ENCODE results near the gene RBMS3. TPM values are rescaled to one million over a fixed set of nuclear protein-coding genes. Genes with fewer than 3 reads are reported as not detected.

Gene RBMS3
- total RNA-seq, 3 donors from 2014 or later, result 4.6 to 53.6 (median 11.7) TPM

DNA sequence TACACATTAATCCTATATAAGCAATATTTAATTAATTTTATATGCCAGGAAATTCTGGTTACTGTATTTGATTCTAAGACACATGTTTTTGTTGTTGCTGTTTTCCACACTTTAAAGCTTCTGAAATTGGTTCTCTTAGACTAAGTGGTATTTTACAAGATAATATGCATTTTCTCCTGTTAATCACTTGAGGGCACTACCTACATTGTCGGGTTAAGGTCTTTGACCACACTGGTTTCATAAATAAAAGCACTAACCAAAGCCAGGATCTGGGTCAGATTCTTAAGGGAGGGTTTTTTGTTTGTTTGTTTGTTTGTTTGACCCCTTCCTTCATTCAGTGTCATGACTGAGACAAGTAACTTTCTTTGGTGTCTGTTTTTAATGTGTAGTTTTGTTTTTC, 590.2 kb downstream of the RBMS3 start:
- ATAC-seq (no peak), DNase-seq (no peak)
- TF ChIP-seq, protein P1, sequence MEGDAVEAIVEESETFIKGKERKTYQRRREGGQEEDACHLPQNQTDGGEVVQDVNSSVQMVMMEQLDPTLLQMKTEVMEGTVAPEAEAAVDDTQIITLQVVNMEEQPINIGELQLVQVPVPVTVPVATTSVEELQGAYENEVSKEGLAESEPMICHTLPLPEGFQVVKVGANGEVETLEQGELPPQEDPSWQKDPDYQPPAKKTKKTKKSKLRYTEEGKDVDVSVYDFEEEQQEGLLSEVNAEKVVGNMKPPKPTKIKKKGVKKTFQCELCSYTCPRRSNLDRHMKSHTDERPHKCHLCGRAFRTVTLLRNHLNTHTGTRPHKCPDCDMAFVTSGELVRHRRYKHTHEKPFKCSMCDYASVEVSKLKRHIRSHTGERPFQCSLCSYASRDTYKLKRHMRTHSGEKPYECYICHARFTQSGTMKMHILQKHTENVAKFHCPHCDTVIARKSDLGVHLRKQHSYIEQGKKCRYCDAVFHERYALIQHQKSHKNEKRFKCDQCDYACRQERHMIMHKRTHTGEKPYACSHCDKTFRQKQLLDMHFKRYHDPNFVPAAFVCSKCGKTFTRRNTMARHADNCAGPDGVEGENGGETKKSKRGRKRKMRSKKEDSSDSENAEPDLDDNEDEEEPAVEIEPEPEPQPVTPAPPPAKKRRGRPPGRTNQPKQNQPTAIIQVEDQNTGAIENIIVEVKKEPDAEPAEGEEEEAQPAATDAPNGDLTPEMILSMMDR (IDR thresholded peaks at IDR 0.05), result no peak

DNA sequence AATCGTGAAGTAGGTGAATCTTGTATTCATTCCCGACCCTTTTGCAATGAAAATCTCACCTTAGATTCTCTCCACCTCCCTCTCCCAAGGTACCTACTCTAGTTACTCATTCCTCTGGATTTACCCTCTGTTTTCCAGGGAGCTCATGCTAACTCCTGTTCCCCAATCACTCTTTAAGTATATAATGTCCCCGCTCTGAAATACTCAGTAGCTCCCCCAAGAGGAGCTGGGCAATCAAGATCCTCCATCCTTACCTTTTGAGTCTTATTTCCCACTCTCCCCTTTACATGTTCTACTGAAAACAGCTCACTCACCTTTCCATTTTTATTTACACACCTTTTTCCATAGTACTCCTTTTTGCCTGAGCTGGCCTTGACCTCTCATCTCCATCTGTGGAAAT, 599.9 kb downstream of the RBMS3 start:
- H3K4me1 ChIP-seq (ENCODE audit: low read depth), result no peaks in the 10 kb centered on the region
- intact Hi-C loops (cut with DNase I, micrococcal nuclease), result no loop called here

More for the DNA sequence above, 590.2 kb downstream of the RBMS3 start:
- H3K36me3 ChIP-seq (ENCODE audit: low read depth), result no peaks in the 10 kb centered on the region
- H3K9me3 ChIP-seq, result no peaks in the 10 kb centered on the region
- no peaks in the 10 kb centered on the region for H3K4me1 ChIP-seq (ENCODE audit: low read depth)
- intact Hi-C loops (cut with DNase I, micrococcal nuclease), result no loop called here
- no peak overlapping the region for H3K4me3 ChIP-seq

GRCh38 chr3:29887451-29887850, 606.6 kb downstream of the RBMS3 start:
- TF ChIP-seq, protein P1 (IDR thresholded peaks at IDR 0.05), result no peak
- ATAC-seq, result no peak
- H3K4me1 ChIP-seq (ENCODE audit: low read depth), result no peaks in the 10 kb centered on the region
- DNase-seq, result no peak
- intact Hi-C loops (cut with DNase I, micrococcal nuclease), result no loop called here
- H3K9me3 ChIP-seq, result no peaks in the 10 kb centered on the region
- H3K4me3 ChIP-seq, result no peak overlapping the region
- no peaks in the 10 kb centered on the region for H3K36me3 ChIP-seq (ENCODE audit: low read depth)

More for the DNA sequence above, 599.9 kb downstream of the RBMS3 start:
- ATAC-seq, result no peak
- DNase-seq, result no peak
- TF ChIP-seq, protein P1 (IDR thresholded peaks at IDR 0.05), result no peak
- H3K4me3 ChIP-seq, result no peak overlapping the region
- H3K9me3 ChIP-seq, result no peaks in the 10 kb centered on the region
- H3K36me3 ChIP-seq (ENCODE audit: low read depth), result no peaks in the 10 kb centered on the region

- intact Hi-C loops (cut with DNase I, micrococcal nuclease), result no loop called here
- Histone ChIP-seq H3K9me3 (no peaks in the 10 kb centered on the region), H3K4me3 (no peak overlapping the region), H3K36me3 (ENCODE audit: low read depth) (no peaks in the 10 kb centered on the region), H3K4me1 (ENCODE audit: low read depth) (no peaks in the 10 kb centered on the region)
- no peak for DNase-seq
- no peak for ATAC-seq
- TF ChIP-seq, protein P1 (IDR thresholded peaks at IDR 0.05), result no peak
Measured at GRCh38 chr3:29889215-29889614, 608.3 kb downstream of the RBMS3 start.

GRCh38 chr3:29890801-29891200, 609.9 kb downstream of the RBMS3 start:
- ATAC-seq, result no peak
- Histone ChIP-seq H3K9me3 (no peaks in the 10 kb centered on the region), H3K4me3 (no peak overlapping the region), H3K36me3 (ENCODE audit: low read depth) (no peaks in the 10 kb centered on the region), H3K4me1 (ENCODE audit: low read depth) (no peaks in the 10 kb centered on the region)
- TF ChIP-seq, protein P1 (IDR thresholded peaks at IDR 0.05), result no peak
- DNase-seq, result no peak
- intact Hi-C loops (cut with DNase I, micrococcal nuclease), result no loop called here

GRCh38 chr3:29892976-29893554, 612.2 kb downstream of the RBMS3 start:
- H3K36me3 ChIP-seq (ENCODE audit: low read depth), result no peaks in the 10 kb centered on the region
- DNase-seq (no peak), ATAC-seq (no peak)
- no peaks in the 10 kb centered on the region for H3K4me1 ChIP-seq (ENCODE audit: low read depth)
- TF ChIP-seq, protein P1 (IDR thresholded peaks at IDR 0.05), result no peak
- no peak overlapping the region for H3K4me3 ChIP-seq
- H3K9me3 ChIP-seq, result no peaks in the 10 kb centered on the region
- intact Hi-C loops (cut with DNase I, micrococcal nuclease), result no loop called here
